CD1c-positive myeloid dendritic cell (primary cell): Measurements from ENCODE around the gene PCDHA3.
A peak's percentile ranks its signal among the peaks of the same experiment; 100 is the strongest.
"Not testable (repeated sequence)": the region's sequence is repeated elsewhere in the genome, so short reads cannot be mapped to it uniquely, and the experiment has no call there.

Experiments
- DNase-seq: peaks from one replicate; pipeline ENCODE4 v3.0.0-alpha.2; 2016; ENCODE audit errors: extremely low spot score

PCDHA3 gene

DNA sequence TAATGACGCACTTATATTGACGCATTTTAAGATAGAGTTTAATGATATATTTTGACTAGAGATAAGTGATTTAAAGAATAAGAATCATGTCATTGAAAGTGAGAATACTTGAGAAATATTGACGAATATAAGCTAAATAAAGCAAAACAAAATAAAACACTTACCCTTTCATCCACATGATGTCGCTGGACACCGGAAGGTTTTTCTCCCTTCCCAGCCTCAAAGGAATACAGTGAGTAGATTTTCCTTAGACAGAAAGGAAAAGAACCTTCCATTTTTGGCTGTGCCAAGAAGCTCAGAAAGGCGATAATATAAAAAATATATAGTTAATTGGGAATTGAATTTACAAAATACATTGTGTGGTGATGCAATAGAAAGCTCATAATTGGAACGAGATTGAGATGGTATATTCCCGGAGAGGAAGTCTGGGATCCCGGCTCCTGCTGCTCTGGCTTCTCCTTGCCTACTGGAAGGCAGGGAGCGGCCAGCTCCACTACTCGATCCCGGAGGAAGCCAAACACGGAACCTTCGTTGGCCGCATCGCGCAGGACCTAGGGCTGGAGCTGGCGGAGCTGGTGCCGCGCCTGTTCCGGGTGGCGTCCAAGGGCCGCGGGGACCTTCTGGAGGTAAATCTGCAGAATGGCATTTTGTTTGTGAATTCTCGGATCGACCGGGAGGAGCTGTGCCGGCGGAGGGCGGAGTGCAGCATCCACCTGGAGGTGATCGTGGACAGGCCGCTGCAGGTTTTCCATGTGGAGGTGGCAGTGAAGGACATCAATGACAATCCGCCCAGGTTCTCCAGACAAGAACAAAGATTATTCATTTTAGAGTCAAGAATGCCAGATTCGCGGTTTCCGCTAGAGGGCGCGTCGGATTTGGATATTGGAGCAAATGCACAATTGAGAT lies 20.8 kb downstream of the PCDHA3 start, which contains the start of gene PCDHA5:
PCDHA5 (plus strand) TSS at position 239 of the 906 bp plus-strand sequence.
- peak; percentile 4 for DNase-seq

DNA sequence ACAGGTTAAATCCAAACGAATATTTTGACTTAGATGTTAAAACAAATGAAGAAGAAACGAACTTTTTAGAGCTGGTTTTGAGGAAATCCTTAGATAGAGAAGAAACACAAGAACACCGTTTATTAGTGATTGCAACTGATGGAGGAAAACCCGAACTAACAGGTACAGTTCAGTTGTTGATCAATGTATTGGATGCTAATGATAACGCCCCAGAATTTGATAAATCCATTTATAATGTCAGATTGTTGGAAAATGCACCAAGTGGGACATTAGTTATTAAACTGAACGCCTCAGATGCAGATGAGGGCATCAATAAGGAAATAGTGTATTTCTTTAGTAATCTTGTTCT lies 21.4 kb downstream of the PCDHA3 start:
- no peak for DNase-seq

- DNase-seq: not testable (repeated sequence)
Measured at GRCh38 chr5:140822969-140823368, 22.1 kb downstream of the PCDHA3 start.

- no peak for DNase-seq
Measured at GRCh38 chr5:140823475-140823874, 22.6 kb downstream of the PCDHA3 start.

DNA sequence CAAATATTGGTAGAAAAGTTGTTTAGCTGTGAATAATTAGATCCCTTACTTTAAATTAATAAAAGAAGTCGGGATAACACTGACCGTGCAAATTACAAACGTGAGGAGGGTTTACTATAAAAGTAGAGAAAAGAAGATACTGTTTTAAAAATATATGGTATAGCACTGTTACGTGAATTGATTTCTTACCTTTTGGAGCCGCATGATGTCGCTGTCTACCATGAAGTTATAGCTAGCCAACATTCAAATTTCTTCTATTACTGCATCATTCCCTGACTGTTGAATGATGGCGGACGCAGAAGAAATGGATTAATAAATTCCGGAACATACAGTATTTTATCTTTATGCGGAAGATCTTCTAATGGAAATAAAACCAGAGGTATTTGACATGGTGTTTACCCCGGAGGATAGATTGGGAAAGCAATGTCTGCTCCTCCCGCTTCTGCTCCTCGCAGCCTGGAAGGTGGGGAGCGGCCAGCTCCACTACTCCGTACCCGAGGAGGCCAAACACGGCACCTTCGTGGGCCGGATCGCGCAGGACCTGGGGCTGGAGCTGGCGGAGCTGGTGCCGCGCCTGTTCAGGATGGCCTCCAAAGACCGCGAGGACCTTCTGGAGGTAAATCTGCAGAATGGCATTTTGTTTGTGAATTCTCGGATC lies 27.0 kb downstream of the PCDHA3 start, which contains the start of gene PCDHA6:
PCDHA6 (plus strand) TSS at position 257 of the 658 bp plus-strand sequence; CDS start at position 389, 132 bp downstream.
- DNase-seq: no peak

DNA sequence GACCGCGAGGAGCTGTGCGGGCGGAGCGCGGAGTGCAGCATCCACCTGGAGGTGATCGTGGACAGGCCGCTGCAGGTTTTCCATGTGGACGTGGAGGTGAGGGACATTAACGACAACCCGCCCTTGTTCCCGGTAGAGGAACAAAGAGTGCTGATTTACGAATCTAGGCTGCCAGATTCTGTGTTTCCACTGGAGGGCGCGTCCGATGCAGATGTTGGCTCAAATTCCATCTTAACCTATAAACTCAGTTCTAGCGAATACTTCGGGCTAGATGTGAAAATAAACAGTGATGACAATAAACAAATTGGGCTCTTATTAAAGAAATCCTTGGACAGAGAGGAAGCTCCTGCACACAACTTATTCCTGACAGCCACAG lies 27.5 kb downstream of the PCDHA3 start:
- no peak for DNase-seq

DNA sequence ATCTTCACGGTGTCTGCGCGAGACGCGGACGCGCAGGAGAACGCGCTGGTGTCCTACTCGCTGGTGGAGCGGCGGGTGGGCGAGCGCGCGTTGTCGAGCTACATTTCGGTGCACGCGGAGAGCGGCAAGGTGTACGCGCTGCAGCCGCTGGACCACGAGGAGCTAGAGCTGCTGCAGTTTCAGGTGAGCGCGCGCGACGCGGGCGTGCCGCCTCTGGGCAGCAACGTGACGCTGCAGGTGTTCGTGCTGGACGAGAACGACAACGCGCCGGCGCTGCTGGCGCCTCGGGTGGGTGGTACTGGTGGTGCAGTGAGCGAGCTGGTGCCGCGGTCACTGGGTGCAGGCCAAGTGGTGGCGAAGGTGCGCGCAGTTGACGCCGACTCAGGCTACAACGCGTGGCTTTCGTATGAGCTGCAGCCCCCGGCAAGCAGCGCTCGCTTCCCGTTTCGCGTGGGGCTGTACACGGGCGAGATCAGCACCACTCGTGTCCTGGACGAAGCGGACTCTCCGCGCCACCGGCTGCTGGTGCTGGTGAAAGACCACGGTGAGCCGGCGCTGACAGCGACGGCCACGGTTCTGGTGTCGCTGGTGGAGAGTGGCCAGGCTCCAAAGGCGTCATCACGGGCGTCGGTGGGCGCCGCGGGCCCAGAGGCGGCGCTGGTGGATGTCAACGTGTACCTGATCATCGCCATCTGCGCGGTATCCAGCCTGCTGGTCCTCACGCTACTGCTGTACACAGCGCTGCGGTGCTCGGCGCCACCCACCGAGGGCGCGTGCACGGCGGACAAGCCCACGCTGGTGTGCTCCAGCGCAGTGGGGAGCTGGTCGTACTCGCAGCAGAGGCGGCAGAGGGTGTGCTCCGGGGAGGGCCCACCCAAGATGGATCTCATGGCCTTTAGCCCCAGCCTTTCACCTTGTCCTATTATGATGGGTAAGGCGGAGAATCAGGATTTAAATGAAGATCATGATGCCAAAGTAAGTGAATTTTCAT lies 28.9 kb downstream of the PCDHA3 start:
- DNase-seq: not testable (repeated sequence)

- DNase-seq: no peak
Measured at GRCh38 chr5:140833993-140834392, 33.1 kb downstream of the PCDHA3 start, which contains the start of gene PCDHA7. Gene PCDHA7, plus strand, starts transcription at chr5:140834269. Its CDS starts 115 bp downstream, at chr5:140834384.

DNA sequence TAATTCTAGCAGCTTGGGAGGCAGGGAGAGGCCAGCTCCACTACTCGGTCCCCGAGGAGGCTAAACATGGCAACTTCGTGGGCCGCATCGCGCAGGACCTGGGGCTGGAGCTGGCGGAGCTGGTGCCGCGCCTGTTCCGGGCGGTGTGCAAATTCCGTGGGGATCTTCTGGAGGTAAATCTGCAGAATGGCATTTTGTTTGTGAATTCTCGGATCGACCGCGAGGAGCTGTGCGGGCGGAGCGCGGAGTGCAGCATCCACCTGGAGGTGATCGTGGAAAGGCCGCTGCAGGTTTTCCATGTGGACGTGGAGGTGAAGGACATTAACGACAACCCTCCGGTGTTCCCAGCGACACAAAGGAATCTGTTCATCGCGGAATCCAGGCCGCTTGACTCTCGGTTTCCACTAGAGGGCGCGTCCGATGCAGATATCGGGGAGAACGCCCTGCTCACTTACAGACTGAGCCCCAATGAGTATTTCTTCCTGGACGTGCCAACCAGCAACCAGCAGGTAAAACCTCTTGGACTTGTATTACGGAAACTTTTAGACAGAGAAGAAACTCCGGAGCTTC lies 33.7 kb downstream of the PCDHA3 start:
- not testable (repeated sequence) for DNase-seq

- DNase-seq: no peak
Measured at GRCh38 chr5:140835622-140836510, 35.0 kb downstream of the PCDHA3 start.

DNA sequence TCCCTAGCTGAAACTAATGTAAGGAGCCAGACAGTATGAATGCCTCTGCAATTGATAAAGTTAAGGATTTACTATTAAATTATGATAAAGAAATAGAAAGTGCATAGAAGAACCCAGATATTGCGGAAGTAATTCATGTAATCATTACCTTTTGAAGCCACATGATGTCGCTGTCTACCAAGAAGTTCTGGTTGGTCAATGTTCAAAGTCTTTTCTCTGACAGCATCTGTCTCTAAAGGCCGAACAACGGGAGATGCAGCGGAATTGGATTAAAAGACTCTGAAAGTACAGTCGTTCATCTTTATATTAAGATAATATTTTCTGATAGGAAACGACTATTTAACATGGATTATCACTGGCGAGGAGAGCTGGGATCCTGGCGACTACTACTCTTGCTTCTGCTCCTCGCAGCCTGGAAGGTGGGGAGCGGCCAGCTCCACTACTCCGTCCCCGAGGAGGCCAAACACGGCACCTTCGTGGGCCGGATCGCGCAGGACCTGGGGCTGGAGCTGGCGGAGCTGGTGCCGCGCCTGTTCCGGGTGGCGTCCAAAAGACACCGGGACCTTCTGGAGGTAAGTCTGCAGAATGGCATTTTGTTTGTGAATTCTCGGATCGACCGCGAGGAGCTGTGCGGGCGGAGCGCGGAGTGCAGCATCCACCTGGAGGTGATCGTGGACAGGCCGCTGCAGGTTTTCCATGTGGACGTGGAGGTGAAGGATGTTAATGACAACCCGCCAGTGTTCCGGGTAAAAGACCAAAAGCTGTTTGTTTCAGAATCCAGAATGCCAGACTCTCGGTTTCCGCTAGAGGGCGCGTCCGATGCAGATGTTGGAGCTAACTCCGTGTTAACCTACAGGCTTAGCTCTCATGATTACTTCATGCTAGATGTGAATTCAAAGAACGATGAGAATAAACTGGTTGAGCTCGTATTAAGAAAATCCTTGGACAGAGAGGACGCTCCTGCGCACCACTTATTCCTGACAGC lies 40.4 kb downstream of the PCDHA3 start, which contains the start of gene PCDHA8:
PCDHA8 (plus strand) TSS at position 210 of the 985 bp plus-strand sequence; CDS start at position 345, 135 bp downstream.
- no peak for DNase-seq

- no peak for DNase-seq
Measured at GRCh38 chr5:140842798-140843733, 42.2 kb downstream of the PCDHA3 start.

DNA sequence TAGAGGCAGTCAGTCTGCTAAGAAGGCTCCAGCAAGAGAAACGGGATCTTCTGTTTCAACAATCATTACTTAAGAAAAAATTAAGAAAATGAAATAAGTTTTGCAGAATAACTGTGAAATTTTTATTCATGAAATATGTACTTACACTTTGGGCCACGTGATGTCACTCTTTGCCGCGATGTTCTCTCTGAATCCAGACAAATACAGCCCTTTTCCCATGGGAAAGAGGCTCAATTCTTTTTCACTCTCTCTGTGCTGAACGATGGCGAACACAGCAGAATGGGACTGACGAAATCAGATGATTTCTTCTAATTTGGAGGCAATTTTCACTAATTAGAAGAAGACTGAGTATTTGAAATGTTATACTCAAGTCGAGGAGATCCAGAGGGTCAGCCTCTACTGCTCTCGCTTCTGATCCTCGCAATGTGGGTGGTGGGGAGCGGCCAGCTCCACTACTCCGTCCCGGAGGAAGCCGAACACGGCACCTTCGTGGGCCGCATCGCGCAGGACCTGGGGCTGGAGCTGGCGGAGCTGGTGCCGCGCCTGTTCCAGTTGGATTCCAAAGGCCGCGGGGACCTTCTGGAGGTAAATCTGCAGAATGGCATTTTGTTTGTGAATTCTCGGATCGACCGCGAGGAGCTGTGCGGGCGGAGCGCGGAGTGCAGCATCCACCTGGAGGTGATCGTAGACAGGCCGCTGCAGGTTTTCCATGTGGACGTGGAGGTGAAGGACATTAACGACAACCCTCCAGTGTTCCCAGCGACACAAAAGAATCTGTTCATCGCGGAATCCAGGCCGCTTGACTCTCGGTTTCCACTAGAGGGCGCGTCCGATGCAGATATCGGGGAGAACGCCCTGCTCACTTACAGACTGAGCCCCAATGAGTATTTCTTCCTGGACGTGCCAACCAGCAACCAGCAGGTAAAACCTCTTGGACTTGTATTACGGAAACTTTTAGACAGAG lies 47.6 kb downstream of the PCDHA3 start, which contains the start of gene PCDHA9:
PCDHA9 (plus strand) TSS at position 244 of the 964 bp plus-strand sequence; CDS start at position 358, 114 bp downstream.
- DNase-seq: not testable (repeated sequence)

DNA sequence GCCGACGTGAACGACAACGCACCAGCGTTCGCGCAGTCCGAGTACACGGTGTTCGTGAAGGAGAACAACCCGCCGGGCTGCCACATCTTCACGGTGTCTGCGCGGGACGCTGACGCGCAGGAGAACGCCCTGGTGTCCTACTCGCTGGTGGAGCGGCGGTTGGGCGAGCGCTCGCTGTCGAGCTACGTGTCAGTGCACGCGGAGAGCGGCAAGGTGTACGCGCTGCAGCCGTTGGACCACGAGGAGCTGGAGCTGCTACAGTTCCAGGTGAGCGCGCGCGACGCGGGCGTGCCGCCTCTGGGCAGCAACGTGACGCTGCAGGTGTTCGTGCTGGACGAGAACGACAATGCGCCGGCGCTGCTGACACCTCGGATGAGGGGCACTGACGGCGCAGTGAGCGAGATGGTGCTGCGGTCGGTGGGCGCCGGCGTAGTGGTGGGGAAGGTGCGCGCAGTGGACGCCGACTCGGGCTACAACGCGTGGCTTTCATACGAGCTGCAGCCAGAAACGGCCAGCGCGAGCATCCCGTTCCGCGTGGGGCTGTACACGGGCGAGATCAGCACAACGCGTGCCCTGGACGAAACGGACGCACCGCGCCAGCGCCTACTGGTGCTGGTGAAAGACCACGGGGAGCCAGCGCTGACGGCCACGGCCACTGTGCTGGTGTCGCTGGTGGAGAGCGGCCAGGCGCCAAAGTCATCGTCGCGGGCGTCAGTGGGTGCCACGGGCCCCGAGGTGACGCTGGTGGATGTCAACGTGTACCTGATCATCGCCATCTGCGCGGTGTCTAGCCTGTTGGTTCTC lies 49.2 kb downstream of the PCDHA3 start:
- not testable (repeated sequence) for DNase-seq
